GM03348 (cell line): ENCODE results near the gene ZAR1.

Source experiments
- DNase-seq: peaks from one replicate; pipeline ENCODE4 v3.0.0; 2012; ENCODE audit warnings: low spot score

The ZAR1 gene

DNA sequence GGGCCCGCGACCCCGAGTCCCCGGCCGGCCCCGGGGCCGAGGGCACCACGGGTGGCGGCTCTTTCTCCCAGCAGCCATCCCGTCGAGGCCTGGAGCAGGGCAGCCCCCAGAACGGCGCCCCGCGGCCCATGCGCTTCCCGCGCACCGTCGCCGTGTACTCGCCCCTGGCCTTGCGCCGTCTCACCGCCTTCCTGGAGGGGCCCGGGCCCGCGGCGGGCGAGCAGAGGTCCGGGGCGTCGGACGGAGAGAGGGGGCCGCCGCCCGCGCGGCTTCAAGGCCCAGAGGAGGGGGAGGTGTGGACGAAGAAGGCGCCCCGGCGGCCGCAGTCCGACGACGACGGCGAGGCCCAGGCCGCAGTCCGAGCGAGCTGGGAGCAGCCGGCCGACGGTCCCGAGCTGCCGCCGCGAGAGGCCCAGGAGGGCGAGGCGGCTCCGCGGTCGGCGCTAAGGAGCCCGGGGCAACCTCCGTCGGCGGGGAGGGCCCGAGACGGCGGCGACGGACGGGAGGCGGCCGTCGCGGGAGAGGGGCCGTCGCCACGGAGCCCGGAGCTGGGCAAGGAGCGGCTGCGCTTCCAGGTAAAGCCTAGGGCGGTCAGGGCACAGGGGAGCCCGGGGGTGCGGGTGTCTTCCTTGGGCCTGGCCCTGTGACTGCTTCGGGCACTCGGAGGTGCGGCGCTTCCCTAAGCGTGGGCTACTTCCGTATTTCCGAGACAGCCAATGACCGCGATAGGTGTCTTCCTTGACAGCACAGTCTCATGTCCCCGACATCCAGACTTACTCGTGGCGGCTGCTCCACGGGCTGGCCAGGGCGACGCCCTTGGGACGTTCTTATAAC is 845 bp downstream of the ZAR1 start:
- peak; percentile 13 for DNase-seq

DNA sequence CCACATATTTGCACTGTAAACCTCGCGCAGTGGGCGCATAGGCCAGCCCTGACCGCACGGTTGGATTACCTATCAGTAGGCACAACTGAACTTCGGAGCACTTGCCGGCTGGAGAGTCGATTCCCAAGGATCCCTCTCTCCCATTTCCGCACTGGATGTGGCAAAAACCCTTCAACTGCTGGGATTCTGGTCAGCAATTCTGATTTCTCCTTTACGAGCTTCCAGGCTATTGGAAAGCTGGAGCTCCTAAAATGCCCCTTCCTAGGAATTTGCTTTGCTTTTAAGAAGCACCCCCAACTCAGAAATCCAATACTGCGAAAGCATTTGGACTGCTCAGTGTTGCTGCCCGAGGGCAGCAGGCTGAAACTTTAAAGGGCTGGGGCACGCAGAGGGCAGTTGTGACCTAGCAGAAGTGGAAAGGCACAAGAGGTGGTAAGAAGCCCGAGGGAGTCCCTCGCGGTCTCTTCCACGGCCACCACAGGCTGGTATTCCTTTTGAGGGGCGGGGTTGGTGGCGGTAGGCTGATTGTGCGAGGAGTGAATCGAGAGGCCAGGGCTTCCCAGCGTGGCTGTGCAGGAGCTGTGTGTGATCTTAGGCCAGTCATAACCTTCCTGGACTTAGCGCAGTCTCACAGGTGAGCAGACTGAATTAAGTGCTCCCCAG is 1.6 kb downstream of the ZAR1 start:
- DNase-seq, result no peak

DNA sequence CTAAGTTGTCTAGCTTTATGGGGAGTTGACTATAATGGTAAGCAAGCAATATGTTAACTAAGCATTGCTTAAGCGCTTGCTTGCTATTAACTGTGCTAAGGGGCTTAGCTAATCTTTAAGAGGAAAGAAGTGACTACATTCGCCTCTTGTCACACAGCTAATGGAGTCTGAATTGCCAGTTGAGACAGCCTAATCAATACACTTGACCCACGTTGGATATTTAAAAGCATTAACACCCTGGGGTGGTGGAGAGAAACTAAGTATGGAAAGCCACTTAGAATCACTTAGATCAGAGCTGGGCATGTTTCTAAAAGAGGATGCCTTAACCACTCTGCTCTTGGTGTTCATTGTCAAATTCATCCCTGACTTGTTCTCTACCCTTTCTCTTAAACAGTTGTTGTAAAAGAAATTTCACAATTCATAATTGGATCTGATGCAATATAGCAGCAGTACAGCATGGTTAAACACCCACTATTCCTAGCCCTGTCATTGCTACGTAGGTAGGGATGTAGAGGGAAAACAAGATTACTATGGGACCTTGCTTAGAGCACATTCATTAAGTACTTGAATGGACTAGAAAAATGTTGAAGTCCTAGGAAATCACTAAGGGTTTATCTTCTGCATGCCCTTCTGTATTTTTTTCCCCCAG is 3.5 kb downstream of the ZAR1 start:
- no peak for DNase-seq

DNA sequence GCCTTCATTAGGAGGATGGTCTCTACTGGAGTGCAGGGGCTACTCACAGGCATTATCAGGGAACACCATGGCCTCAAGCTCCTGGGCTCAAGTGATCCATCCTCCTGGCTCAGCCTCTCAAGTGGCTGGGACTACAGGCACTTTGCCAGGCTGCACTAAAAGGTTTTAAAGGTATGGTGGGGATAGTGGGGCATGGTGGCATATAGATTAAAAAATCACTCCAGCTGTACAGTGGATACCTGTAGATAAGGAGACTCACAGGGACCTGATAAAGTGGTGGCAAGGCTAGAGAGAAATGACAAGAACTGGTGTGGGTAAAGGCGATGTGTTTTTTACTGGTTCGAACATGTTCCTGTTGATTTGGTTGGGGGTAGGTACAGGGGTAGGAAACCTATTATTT is 5.9 kb downstream of the ZAR1 start:
- DNase-seq, result no peak

DNA sequence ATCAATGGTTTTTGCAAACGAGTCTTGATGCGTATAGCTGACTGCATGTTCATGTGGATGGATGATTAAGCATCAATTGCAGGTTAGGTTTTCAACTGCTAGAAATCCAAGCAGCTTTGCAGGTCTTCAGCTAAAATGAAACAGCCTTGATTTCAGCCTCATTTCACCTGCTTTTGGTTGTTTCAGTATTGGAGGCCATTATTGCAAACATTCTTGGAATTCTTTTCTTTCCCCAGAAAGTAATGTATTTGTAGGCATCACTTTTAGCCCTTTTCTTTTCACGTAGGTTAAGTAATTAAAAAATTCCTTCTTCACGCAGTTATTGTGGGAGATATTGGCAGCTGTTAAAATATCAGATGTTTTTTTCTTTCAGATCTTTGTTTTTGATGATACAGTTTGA is 8.8 kb downstream of the ZAR1 start:
- no peak for DNase-seq

DNA sequence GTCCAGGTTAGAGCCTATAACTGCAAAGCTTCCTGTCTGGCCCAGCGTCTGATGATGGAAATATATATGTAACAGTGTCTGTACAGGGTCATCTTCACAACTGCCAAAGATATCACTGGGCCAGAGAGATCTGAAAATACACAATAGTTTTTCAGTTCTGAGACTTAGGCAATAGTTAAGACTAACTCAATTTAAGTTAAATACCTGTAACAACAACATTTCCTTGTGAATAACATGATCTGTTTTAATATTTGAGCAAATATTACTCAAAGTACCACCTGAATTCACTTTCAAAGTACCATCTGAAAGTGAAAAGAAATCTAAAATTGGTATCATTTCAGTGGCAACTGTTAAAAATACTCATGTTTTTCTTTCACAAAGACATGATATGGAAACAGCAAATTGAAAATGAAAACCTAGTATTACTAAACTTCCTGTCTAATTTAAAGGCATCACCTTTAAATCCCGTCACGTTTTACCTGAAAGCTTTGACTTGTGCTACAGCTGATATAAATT is 9.6 kb downstream of the ZAR1 start:
- DNase-seq, result no peak

DNA sequence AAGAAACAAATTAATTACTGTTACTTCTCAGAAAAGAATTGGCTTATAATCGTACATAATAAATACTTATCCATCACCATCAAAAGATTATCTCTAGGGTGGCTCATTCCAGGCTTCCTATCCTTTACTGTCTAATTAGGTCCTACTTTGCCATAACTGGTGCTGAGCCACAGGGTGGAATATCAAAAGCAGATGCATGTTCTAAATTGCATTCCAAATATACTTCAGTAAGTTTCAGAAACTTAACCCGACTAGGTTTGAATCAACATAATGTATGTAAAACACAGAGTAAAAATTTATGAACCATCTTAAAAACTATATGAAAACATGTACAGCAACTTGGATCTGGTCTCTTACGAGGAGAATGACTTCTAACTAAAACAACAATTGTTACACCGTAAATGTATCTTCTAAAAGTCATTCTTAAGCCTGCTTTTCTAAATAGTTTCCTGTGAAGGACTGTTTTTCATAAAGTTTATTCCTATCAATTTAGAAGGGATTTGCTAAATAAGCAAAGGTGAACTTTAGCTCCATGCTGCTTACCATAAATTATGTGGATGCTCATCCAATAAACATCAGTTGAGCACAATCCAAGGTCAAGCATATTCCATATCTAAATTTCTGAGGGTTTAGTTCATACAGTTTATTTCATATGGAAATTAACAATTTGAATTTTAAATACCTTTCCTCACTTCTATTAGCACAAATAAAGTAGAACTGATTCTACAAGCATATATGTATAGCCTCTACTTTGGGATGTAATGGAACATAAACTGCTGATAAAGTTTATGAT is 13.4 kb downstream of the ZAR1 start:
- DNase-seq, result no peak

DNA sequence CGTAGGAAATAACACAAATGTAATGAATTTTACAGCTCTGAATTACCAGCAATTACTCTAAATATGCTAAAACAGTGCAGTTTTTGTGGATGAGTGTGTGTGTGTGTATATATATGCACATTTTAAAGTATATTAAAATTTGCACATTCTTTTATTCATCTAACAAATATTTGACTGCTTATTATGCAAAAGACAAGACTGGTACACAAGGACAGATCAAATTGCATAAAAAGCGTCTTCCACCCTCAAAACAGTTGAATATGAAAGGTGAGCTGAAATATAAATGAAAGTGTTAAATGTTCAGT is 13.9 kb downstream of the ZAR1 start:
- DNase-seq, result no peak

DNA sequence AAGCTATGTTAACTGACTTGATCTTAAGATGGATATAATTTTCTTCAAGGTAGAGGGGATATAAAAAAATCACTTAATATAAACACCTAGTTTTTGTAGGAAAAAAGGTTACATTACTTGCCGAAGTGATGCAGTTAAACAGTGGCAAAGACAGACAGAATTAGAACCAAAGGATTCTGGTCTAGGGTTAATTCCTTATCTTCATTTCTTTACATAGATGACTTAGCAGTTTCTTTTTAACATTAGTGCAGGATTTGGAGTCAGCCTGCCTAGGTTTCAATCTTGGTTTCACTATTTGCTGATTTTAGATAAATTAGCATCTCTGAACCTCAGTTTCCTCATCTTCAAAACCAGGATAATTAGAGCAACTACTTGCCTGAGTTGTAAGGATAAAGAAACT is 14.3 kb downstream of the ZAR1 start:
- no peak for DNase-seq

DNA sequence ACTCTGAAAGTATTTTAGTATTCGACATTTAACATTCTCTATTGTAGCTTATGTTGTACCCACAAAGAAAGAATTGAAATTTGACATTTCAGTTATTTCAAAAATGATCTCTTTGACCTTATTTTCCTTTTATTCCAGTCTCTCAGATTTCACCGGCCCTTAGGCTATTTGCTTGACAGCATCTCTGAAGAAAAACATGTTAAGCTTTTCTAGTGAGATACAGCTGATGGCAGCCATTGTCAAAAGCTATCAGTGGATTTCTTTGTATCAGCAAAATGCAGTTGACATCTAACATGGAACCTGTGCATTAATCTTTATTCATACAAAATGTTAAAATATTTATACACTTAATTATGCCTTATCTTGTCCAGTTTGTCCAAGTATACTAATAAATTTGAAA is 16.7 kb downstream of the ZAR1 start:
- no peak for DNase-seq

DNA sequence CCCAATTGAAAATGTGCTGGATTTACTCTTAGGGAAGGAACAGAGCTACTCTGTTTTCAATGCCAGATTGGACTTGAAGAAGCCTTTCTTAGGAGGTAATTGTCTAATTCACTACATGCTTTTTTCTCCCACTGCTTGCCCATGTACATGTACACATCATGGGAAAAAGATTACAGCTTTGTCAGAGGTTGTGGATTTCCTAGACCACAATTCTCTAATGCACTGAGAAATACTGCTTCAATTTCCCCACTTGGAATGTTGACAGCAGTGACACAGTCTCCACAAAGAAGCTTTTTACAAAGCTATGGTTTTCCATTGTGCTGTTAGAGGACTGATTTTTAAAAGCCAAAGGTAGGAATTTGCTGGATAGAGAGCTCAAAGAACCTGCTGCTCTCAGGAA is 19.5 kb downstream of the ZAR1 start:
- no peak for DNase-seq

DNA sequence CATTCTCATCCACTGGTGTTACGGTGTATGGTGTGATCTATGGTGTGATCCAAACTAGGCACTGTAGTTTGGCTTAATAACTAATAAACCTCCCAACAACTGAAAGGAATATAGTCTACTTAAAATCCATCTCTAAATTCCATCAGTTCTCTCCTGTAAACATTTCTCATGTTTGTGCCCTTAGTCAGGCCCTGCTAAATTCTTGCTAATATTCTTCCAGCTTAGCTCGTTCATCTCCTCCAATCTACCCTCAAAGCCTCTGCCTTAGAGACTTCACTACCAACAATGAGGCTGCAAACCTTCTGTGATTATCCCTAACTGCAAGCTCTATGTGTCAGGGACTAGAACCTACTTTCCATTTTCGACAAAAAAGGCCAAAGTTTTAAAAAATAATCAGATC is 28.1 kb downstream of the ZAR1 start:
- DNase-seq, result no peak

DNA sequence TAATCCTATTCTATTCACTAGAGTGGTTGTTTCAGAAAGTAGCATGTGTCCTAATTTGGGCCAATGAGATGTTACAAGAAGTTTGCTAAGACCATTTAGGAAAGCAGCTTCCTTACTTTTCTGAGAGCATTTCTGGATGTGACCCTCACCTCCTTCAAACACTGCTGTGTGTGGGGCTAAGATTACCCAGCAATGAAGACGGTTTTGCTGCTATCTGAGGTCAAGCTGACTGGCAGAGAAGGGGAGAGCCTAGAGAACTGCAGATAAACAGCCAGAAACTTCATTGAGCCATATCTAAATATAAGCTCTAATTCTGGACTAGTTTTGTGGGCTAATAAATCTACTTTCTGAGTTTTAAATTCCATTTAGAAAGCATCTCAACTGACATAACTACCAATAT is 36.4 kb downstream of the ZAR1 start:
- DNase-seq, result no peak

DNA sequence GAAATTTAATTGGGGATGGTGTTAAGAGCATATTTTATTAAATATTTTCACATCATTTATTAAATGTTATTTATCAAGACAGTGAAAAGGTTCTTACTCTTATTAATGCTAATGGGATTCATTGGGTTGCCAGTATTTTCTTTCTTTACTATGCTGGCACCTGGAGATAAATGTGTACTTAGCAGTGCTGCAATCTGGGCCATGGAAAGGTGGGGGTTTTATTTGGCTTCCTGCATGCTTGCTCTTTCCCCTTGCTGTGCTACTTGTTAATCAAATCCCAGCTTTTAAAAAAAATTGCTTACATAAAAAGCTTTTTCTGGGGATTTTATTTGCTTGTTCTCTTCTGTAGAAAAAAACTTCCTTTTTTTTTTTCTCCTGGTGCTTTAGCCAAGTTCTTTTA is 48.3 kb downstream of the ZAR1 start:
- DNase-seq, result no peak

DNA sequence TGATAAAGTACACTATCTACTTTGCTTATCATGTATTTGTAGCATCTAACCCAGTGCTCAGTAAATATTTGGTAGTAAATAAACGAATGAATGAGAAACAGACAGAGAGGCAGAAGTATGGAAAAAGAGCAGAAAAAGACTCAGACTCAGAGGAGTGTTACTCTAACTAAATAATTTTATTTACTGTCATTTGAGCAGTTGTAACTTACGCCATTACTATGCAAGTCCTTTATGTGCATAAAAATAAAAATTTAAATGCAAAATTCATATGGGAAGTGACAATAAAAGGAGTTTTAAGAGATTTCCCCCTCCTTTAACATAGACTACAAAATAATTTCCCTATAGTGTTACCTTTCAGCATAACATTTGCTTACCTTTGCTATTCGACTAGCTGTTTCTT is 49.5 kb downstream of the ZAR1 start:
- DNase-seq, result no peak

DNA sequence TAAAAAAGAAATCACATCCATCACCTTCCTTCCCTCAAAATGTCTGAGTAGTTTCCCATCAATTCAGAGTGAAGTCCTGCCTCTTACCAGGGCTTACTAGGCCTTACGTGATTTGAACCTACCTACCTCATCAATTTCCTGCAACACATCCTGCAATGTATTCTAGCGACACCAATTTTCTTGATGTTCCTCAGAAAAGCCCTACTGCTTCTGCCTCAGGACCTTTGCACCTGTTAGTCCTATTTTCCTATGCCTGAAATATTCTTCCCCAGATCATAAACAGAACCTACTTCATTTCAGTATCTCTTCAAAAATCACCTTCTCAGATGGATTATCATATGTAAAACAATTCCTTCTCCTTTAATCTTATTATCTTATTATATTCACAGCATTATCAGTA is 52.8 kb downstream of the ZAR1 start:
- no peak for DNase-seq

DNA sequence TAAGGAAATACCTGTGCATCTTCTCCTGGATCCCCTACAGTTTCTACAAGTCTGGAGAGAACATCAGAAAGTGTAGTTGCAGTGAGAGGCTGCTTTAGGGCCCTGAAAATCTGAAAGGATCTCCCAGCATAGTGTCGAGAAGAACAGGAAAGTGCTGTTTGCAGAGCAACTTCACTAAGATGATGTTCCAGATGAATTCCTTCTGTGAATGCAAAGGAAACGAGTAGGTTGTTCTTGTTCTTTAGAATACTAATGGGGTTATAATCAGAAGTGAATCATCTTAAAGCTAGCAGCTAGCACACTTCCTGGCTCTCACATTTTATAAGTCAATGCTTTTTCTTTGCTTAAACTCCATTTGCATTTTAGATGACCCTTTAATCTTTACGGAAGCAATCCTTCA is 53.7 kb downstream of the ZAR1 start:
- no peak for DNase-seq
